Measurements from ENCODE around the gene PALD1. TPM values are rescaled to one million over a fixed set of nuclear protein-coding genes. Genes with fewer than 3 reads are reported as not detected.
"Not testable (repeated sequence)": the region's sequence is repeated elsewhere in the genome, so short reads cannot be mapped to it uniquely, and the experiment has no call there.

The PALD1 gene
- total RNA-seq, 1 donor from 2014 or later, result 11.0 TPM

GRCh38 chr10:70481831-70482530, 3.4 kb downstream of the PALD1 start:
- no peak for DNase-seq (ENCODE audit: low spot score)

- DNase-seq (ENCODE audit: low spot score), result no peak
These were observed 4.6 kb downstream of the PALD1 start for GRCh38 chr10:70482982-70483760.

- not testable (repeated sequence) for DNase-seq (ENCODE audit: low spot score)
These were observed 5.3 kb downstream of the PALD1 start for GRCh38 chr10:70483872-70484271.

GRCh38 chr10:70487824-70488223, 9.3 kb downstream of the PALD1 start:
- DNase-seq (ENCODE audit: low spot score), result no peak

- no peak for DNase-seq (ENCODE audit: low spot score)
These were observed 11.6 kb downstream of the PALD1 start for GRCh38 chr10:70490142-70490541.

- no peak for DNase-seq (ENCODE audit: low spot score)
These were observed 13.0 kb downstream of the PALD1 start for GRCh38 chr10:70491614-70492013.

- DNase-seq (ENCODE audit: low spot score), result no peak
These were observed 14.5 kb downstream of the PALD1 start for GRCh38 chr10:70492786-70493659.

- no peak for DNase-seq (ENCODE audit: low spot score)
These were observed 15.2 kb downstream of the PALD1 start for GRCh38 chr10:70493660-70494234.

- DNase-seq (ENCODE audit: low spot score), result no peak
These were observed 16.0 kb downstream of the PALD1 start for GRCh38 chr10:70494536-70494935.

GRCh38 chr10:70494966-70495365, 16.4 kb downstream of the PALD1 start:
- DNase-seq (ENCODE audit: low spot score), result no peak

- DNase-seq (ENCODE audit: low spot score), result no peak
These were observed 17.2 kb downstream of the PALD1 start for GRCh38 chr10:70495691-70496261.

- no peak for DNase-seq (ENCODE audit: low spot score)
These were observed 18.0 kb downstream of the PALD1 start for GRCh38 chr10:70496341-70497119.

- no peak for DNase-seq (ENCODE audit: low spot score)
These were observed 18.6 kb downstream of the PALD1 start for GRCh38 chr10:70497120-70497545.

- DNase-seq (ENCODE audit: low spot score), result no peak
These were observed 20.6 kb downstream of the PALD1 start for GRCh38 chr10:70498970-70499835.

- DNase-seq (ENCODE audit: low spot score), result no peak
These were observed 21.2 kb downstream of the PALD1 start for GRCh38 chr10:70499836-70500167.

GRCh38 chr10:70500368-70500767, 21.8 kb downstream of the PALD1 start:
- DNase-seq (ENCODE audit: low spot score), result no peak

- DNase-seq (ENCODE audit: low spot score), result no peak
These were observed 22.3 kb downstream of the PALD1 start for GRCh38 chr10:70500812-70501301.

- no peak for DNase-seq (ENCODE audit: low spot score)
These were observed 23.8 kb downstream of the PALD1 start for GRCh38 chr10:70502406-70502805.

GRCh38 chr10:70503776-70504175, 25.2 kb downstream of the PALD1 start:
- no peak for DNase-seq (ENCODE audit: low spot score)

Data from ureter (tissue), 1 donor.